Measurements from ENCODE around the gene MTO1.

DNA sequence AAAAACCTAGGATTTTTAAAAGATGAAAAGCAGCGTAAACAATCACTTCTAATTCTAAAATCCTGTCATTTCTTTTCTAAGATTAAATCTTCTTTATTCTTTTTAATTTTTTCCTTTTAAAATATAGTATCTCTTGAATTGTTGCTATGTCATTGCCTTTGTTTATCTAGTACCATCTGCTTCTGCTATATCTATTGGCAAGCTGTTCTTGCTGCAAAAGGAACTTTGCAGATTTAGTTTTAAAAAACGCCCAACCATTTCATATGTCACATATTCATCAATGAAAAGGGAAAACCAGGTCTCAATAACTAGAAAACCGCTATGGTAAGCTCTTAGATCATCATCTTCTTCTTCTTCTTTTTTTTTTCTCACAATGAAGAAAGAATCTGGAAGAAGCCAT, 70.8 kb downstream of the MTO1 start:
- TF ChIP-seq, protein P1, sequence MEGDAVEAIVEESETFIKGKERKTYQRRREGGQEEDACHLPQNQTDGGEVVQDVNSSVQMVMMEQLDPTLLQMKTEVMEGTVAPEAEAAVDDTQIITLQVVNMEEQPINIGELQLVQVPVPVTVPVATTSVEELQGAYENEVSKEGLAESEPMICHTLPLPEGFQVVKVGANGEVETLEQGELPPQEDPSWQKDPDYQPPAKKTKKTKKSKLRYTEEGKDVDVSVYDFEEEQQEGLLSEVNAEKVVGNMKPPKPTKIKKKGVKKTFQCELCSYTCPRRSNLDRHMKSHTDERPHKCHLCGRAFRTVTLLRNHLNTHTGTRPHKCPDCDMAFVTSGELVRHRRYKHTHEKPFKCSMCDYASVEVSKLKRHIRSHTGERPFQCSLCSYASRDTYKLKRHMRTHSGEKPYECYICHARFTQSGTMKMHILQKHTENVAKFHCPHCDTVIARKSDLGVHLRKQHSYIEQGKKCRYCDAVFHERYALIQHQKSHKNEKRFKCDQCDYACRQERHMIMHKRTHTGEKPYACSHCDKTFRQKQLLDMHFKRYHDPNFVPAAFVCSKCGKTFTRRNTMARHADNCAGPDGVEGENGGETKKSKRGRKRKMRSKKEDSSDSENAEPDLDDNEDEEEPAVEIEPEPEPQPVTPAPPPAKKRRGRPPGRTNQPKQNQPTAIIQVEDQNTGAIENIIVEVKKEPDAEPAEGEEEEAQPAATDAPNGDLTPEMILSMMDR (IDR thresholded peaks at IDR 0.05; ENCODE audit: low read depth, low read length), result no peak
- TF ChIP-seq EZH2phosphoT487 (IDR thresholded peaks at IDR 0.05; ENCODE audit: low read depth), result no peak
